AML-193 (cell line): Measurements from ENCODE around the gene ELOVL7.
"Not testable (repeated sequence)": the region's sequence is repeated elsewhere in the genome, so short reads cannot be mapped to it uniquely, and the experiment has no call there.

Experiments used
- DNase-seq, 2 experiments: peaks; one replicate each; lab custom pipeline; 2025; lab: John Stamatoyannopoulos, UW

ELOVL7 gene

DNA sequence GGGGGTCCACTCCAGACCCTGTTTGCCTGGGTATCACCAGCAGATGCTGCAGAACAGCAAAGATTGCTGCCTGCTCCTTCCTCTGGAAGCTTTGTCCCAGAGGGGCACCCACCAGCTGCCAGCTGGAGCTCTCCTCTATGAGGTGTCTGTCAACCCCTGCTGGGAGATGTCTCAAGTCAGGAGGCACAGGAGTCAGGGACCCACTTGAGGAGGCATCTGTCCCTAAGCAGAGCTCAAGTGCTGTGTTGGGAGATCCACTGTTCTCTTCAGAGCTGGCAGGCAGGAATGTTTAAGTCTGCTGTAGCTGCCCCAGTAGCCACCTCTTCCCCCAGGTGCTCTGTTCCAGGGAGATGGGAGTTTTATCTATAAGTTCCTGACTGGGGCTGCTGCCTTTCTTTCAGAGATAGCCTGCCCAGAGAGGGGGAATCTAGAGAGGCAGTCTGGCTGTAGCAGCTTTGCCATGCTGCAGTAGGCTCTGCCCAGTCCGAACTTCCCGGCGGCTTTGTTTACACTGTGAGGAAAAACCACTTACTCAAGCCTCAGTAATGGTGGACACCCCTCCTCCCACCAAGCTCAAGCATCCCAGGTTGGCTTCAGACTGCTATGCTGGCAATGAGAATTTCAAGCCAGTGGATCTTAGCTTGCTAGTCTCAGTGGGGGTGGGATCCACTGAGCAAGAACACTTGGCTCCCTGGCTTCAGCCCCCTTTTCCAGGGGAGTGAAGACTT lies 128.7 kb downstream of the ELOVL7 start:
- not testable (repeated sequence) for DNase-seq

DNA sequence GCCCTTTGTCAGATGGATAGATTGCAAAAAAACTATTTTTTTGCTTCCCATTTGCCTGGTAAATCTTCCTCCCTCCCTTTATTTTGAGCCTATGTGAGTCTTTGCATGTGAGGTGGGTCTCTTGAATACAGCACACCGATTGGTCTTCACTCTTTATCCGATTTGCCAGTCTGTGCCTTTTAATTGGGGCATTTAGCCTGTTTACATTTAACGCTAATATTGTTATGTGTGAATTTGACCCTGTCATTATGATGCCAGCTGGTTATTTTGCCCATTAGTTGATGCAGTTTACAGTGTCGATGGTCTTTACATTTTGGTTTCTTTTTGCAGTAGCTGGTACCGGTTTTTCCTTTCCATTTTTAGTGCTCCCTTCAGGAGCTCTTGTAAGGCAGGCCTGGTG lies 131.1 kb downstream of the ELOVL7 start:
- DNase-seq: no peak

DNA sequence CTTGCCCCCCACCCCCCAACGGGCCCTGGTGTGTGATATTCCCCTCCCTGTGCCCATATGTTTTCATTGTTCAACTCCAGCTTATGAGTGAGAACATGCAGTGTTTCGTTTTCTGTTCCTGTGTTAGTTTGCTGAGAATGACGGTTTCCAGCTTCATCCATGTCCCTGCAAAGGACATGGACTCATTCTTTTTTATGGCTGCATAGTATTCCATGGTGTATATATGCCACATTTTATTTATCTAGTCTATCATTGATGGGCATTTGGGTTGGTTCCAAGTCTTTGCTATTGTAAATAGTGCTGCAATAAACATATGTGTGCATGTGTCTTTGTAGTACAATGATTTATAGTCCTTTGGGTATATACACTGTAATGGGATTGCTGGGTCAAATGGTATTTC lies 132.2 kb downstream of the ELOVL7 start:
- DNase-seq: not testable (repeated sequence)

DNA sequence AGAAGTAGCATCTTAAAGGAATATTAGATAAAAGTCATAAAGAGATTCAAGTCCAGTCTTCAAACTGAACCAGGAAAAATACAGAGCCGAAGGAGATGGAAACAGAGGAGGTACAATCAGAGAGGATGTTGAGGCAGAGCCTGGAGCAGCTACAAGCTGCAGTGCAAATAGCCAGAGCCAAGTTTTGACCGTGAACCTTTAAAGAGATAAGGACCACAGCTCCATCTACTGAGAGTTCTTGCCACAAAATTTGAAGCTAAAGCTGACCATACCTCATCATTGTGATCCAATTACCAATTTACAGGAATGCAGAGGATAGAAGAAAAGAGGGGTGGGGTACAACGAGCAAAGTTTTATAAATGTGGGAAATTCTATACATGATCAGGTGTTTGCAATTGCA lies 133.7 kb downstream of the ELOVL7 start:
- no peak for DNase-seq

DNA sequence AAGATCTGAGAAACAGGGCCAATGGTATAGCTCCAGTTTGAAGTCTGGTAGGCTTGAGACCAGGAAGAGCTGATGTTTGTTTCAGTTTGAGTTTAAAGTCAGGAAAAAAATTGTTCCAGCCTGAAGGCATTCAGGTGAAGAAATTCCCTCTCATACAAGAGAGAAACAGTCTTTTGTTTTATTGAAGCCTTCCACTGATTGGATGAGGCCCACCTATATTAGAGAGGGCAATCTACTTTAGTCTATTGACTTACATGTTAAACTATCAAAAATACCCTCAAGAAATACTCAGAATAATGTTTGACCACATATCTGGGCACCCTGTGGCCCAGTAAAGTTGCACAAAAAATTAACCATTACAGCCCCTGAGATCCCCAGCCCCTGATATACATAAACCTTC lies 138.9 kb downstream of the ELOVL7 start:
- DNase-seq: no peak

DNA sequence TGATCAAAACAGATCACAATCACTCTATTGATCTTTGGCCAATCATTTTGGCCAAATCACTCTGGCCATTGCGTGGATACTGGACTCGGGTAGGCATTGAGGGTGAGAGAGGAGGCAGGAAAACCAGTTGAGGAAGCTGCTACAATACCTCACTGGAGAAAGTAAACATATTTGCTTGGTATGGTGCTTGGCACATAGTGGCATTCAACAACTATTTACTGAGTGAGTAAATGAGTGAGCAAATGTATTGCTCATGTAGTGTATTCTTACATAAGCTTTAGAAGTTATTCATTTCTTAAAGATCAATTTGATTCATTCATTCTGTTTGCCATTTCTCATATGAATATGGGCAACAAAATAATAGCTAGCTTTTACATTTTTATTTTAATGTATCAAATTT lies 140.1 kb downstream of the ELOVL7 start:
- no peak for DNase-seq
